GM18508 (cell line): ENCODE results near the gene SNX9.
"Not testable (repeated sequence)": the region's sequence is repeated elsewhere in the genome, so short reads cannot be mapped to it uniquely, and the experiment has no call there.

Experiments used
- ATAC-seq: cut with Tn5 transposase; IDR thresholded peaks from one replicate; pipeline ENCODE4 v1.9.1; 2021; ENCODE audit warnings: moderate number of reproducible peaks; ENCODE audit not compliant: insufficient read depth, unreplicated experiment

The SNX9 gene

DNA sequence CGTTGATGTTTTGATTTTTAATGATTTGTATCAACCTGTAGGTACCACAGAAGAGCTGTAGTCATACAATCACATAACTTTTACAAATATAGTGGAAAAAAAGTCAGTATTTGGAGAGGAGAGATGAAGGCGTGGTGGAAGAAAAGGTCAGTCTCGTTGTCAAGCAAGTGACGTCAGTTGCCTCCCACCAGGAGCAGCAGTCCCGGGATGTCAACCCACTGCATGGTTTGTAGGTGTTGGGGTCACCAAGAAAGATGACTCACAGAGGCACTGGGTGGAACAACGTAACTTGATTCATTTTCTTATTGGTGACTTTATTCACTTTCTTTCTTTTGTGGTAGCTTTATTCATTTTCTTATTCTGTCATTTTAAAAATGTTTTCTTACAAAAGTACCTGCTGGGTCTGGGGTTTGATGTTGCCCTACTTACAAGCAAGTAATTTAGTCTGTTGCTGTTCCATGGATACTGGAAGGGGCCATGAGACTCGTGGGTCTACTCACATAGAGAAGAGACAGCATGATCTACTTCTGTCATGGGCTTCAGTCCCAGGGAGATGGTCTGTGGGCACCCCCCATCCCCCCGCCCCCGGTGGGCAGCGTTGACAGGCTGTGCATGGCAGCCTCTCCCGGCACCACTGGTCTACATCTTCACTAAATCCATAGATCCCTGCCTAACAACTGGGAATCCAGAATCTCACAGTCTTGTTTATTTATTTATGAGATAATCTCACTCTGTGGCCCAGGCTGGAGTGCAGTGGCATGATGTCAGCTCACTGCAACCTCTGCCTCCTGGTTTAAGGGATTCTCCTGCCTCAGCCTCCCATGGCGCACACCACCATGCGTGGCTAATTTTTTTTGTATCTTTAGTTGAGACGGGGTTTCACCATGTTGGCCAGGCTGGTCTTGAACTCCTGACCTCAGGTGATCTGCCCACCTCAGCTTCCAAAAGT is 122.2 kb downstream of the SNX9 start:
- ATAC-seq = no peak

DNA sequence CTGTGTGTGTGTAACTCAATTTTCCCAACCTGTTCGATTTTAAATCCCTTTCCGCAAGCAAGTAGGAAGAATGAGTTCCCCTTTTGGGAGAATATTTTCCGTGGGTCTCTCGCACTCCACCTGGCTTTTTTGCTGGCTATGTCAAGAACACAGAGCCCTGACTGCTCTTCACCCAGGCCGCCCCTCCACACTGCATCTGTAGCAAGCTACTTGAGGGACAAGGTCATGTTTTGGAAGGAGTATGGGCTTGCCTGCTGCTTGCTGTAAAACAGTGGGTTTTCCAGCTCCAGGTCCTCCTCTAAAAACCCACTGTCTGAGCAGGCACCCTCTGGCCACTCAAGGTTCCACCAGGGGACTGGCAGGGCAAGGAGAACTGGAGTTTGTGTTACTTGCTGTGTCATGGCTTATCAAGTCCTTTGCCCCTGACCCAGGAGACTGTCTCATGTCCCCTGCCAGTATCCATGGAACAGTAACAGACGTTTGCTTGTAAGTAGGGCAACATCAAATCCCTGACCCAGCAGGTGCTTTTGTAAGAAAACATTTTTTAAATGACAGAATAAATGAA is 123.1 kb downstream of the SNX9 start:
- no peak for ATAC-seq

DNA sequence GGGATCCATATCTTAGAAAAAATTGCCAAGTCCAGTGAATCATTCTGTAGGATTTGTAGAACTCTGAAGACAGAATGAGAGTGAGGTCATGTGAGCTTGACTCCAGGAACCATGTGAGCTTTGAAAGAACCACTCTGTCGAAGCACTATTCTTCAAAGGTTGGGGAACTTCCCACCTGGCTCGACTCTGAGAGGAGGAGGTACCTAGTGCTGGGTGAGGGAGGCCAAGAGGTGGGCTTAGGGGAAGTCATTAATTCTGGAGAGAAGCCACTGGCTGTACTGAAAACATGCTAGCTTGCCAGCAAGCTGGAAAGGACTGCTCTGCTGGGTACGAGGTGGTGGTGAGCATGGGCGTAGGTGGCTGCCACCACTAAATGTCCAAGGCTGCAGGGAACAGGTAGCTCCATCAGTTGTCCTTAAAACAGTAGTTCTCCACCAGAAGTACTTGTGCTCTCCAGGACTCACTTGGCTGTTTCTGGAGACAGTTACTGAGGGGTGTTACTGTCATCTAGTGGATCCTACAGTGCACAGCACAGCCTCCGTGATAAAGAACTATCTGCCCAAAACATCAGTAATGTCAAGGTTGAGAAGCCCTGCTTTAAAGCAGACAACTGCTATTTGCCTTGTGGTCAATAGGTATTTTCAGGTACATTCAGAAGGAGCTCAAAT is 124.0 kb downstream of the SNX9 start:
- ATAC-seq = no peak

DNA sequence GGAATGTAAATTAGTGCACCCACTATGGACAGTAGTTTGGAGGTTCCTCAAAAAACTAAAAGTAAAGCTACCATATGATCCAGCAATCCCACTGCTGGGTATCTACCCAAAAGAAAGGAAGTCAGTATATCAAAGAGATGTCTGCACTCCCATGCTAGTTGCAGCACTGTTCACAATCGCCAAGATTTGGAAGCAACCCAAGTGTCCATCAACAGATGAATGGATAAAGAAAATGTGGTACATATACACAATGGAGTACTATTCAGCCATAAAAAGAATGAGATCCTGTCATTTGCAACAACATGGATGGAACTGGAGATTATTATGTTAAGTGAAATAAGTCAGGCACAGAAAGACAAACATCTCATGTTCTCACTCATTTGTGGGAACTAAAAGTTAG is 127.9 kb downstream of the SNX9 start:
- ATAC-seq = not testable (repeated sequence)

DNA sequence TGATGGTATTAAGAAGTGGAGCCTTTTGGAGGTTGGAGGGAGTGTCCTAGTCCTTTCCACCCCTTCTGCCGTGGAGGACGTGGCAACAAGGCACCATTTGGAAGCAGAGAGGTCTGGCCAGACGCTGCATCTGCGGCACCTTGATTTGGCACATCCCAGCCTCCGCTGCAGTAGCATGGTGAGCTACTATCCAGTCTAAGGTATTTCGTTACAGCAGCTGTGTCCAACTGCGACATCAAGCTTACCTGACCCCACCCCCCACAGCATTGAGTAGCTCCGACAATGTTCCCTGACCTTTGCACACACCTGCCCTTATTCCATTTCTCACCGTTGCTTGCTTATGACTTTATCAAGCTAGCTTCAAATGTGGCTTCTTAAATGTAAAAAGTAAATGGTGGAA is 128.8 kb downstream of the SNX9 start:
- ATAC-seq = no peak

DNA sequence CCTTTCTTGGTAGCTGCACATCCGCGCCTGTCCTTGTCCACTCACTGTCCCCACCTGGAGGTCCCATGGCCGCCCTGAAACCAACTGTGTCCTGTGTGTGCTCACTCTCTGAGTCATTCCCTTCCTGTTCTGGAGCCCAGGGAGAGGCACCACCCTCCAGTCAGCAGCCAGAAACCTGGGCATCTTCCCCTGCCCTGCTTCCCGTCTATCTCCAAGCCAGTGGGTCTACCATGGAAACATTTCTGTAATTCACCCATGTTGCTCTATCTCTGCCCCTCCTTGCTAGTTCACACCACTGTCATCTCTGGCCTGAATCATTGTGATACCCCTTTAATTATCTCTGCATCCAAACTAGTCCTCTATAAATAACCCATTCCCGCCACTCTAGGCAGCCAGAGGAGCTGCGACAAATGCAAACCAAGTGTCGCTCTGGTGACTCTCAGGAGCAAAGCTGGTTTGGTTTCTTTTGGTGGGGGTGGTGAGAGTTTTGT is 129.9 kb downstream of the SNX9 start:
- ATAC-seq = no peak

DNA sequence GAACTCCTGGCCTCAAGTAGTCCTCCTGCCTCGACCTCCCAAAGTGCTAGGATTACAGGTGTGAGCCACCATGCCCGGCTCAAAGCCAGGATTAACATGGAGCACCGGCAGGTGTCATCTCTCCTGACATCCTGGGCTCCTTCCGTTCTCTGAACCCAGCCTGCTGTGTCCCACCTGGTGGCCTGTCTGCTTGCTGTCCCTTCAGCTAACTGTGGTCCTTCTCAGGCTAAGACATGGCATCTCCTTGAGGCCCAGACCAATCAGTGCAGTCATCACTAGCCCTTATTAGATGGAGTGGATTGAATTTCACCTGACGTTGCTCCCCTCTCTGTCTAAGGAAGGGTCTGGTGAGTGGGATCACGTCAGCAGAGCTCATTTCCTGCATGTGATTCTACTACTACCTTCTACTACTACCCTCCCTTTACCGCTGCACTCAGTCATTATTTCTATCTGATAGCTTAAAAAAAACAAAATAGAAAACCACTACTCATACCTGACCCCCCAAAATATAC is 130.6 kb downstream of the SNX9 start:
- no peak for ATAC-seq

DNA sequence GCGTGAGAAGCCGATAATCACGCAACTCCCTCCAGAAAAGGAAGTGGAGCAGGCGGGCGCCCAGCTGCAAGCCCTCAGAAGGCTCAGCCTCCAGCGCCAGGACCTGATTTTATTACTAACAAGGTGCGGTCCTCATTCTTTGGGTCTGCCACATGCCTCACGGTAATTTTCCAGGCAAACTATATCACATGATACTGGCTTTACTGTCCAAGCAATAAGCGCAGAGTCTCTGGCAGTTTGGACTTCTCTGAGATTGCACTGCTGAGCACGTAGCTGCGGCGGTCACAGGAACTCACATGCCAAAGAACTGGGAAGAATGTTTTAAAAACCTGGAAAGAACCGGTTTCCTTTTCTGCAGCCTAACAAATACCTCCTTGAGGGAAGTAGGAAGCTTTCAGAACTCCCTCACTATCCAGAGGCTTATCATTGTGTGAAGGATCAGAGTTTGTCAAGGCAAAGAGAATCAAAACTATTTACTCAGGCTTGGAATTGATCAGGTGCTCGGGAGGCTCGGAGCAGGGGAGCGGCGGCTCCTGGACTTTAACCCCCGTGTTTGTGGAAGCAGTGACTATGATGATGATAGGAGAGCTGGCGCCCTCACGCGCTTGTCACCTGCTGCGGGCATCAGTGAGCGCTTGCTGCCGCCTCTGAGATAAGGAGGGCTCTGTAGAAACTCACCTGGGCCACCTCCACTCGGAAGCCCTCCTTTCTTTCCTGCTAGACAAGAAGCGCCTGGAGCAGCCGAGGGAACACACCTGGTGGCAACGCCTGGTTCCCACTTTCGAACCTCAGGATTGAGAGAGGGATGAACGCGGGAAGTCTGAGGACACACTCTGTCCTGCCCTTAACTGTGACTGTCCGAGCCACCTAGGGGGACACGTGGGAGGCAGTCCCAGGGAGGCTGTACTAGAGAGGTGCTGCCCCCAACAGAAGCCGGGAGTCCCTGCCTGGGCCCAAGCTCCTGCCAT is 131.4 kb downstream of the SNX9 start:
- ATAC-seq = no peak

DNA sequence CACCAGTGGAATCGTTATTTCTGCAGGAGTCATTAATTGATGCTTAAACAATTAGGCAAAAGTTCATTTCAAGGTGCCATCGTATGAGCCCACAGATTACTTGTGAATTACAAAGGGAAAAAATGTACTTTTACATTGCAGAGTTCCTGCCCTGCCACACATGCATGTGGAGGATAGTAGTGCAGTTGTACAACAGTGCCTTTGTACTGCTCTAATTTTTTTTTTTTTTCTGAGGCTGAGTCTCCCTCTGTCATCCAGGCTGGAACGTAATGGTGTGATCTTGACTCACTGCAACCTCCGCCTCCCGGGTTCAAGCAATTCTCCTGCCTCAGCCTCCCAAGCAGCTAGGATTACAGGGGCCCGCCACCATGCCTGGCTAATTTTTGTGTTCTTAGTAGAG is 132.6 kb downstream of the SNX9 start:
- no peak for ATAC-seq

DNA sequence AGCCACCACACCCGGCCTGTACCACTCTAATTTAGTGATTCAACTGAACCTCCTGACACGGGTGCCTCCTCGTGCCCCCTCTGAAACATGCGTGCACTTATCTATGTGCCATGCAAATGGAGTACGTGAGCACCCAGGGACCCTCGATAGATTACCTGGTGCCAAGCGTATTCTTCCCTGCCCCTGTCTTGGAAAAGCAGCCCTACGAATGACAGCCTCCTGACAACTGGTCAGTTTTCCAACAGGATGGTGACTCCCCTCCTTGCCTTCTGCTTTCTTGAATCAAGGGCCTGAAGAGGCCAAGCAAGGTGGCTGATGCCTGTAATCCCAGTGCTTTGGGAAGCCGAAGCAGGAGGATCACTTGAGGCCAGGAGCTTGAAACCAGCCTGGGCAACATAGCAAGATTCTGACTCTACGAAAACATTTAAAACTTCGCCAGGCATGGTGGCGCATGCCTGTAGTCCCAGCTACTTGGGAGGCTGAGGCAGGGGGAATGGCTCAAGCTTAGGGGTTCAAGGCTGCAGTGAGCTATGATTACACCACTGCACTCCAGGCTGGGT is 133.2 kb downstream of the SNX9 start:
- no peak for ATAC-seq

DNA sequence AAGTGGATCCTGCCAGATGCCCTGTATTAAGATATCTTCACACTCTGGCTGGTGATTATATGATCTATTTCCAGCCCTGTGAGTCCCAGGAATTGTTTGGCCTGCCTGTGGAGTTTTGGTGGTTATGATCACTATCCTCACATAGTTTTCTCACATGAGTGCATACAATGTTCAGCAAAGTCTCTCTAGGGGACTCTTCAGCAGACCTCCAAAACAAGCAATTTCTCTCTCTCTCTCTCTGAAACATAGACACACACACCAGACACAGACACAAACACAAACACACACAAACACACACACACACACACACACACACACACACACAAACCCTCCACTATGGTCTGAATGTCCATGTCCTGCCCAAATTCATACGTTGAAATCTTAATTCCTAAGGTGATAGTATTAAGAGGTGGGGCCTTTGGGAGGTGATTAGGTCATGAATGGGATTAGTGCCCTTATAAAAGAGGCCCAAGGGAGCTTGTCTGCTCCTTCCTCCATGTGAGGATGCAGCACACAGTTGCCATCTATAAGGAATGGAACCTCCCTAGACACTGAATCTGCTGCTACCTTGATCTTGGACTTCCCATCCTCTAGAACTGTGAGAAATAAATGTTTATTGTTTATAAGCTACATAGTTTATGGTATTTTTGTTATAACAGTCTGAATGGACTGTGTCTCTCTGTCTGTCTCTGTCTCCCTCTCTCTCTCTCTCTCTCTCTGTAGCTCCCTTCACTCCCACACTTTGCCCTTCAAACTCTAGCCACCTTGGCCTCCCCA is 136.6 kb downstream of the SNX9 start:
- ATAC-seq = no peak

DNA sequence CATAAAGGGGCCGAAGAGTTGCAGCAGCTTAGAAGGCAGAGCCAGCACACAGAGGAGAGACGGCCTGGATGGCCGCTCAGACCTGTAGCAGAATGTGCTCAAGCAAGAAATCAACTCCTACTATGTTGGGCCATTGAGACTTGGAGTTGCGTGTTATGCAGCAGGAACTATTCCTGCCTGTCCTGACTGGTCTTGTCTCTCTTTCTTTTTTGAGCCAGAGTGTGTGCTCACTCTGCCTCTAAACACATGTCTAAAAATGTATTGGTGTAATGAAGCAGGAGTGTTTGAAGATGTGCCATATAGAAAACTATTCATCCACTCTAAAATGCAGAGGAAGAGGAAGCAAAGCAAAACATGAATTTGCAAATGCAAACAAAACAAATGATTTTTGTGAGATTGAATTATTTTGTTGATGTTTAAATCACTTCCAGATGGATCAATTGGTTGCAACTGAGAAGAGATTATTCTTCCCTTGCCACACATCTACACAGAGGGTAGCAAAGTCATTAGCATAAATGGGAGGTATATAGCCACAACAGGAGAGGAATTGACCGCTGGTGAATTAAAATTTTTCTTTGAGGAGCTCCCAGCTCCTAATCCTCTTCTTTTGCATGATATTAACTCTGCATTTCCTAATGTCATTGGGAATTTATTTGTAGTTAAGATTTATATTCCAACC is 138.2 kb downstream of the SNX9 start:
- ATAC-seq = no peak

DNA sequence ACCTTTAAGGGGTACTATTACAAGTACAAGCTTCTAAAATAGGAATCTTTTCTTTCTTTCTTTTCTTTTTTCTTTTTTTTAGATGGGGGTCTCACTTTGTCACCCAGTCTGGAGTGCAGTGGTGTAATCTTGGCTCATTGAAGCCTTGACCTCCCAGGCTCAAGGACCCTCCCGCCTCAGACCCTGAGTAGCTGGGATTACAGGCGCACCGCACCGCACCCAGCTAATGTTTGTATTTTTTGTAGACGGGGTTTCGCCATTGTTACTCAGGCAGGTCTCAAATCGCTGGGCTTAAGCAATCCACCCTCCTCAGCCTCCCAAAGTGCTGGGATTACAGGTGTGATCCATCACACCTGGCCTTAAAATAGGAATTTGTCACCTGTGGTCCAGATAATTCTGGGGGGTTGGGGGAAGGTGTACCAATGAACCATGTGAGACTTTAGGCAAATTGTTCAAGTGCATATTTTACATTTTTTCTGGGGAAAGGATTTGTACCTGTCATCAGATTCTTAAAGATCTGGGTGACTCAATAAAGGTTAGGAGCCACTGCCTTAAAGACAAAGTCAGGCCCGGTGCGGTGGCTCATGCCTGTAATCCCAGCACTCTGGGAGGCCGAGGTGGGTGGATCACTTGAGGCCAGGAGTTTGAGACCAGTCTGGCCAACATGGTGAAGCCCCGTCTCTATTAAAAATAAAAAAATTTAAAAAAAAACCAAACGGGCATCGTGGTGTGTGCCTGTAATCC is 139.0 kb downstream of the SNX9 start:
- ATAC-seq = no peak

DNA sequence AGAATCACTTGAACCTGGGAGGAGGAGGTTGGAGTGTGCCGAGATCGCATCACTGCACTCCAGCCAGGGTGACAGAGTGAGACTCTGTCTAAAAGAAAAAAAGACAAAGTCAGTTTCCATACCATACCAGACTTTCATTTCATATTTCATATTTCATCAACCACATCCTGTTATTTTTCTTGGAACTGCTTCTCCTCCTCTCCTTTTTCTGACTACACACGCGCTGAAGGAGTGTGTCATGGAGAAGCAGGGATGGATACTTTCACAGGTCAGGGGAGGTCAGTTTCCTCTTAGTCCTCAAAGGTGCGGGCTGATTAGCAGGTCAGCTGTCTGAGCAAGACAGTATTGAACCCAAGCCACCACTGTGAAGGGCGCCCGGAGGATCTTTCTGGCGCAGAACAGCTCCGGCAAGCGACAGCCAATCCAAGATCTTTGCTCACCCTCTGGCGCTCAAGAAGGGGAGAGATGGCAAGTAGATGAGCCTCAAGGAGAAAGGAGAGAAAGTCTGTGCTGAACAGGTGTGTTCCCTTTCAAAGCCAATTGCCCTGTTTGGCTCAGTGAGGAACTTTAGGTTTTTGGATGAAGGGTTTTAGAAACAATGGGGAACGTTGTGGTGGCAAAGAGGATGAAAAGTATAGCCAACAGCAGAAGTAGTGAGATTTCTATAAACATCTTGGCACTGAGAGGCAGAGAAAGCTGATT is 139.7 kb downstream of the SNX9 start:
- ATAC-seq = no peak

DNA sequence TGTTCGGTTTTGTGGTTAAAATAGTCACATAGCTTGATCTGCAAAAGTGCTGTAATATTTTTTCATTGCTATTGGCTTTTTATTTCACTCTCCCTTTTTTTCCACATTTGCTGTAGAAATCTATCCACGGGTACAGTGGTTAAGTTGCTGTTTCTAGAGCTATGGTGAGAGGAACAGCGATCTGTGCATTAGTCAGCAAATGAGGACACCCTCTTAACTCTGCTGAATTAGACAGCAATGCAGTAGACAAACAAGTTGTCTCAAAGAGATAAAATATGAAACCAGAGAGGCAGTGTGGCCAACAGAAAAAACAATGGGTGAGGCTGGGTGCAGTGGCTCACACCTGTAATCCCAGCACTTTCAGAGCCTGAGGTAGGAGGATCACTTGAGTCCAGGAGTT is 141.1 kb downstream of the SNX9 start:
- ATAC-seq = no peak

DNA sequence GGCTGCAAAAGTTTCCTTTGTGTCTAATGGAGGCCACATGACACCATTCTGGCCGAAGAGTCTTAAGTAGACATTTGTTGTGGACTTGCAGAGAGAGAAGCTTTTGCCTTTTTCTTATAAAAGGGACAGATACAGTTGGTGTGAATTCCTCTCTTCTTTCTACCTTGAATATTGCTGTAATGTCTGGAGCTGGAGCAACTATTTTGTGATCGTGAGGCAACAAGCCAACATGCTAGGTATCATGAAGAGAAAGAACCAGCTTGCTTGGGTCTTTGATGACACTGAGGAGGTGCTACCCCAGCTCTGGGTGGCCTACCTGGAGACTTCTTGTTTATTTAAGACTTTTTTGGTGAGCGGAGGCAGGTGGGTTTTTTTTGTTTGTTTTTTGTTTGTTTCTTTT is 142.3 kb downstream of the SNX9 start:
- no peak for ATAC-seq

DNA sequence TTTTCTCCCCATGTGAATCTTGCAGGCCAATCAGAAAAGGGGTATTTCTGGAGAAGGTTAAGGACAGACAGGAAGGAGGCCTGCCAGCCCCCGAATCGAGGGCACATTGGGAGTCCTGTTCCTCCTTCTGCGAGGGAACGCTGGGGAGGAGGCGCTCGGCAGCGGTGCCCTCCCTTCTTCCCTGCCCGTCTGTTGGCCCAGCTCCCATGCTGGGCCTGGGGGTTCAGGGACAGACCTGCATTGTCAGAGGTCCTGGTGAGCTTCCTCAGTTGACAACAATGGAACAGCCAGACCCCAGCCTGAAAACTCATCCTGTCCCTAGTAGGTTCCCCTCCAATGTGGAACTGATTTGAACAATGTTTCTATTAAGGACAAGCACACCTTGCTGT is 143.5 kb downstream of the SNX9 start:
- ATAC-seq = no peak
